GM12878 (cell line): Measurements from ENCODE around the gene PAXX. TPM values are rescaled to one million over a fixed set of nuclear protein-coding genes. Genes with fewer than 3 reads are reported as not detected.

ENCODE experiments used
- ATAC-seq: fragments of 200-7000 bp; cut with Tn5 transposase; 3 replicates; pipeline ENCODE4 v1.9.1; 2020; ENCODE audit warnings: mild to moderate bottlenecking, moderate library complexity
- BruUV-seq: library from RNA; stranded (reverse); fragments of 400-500 nt; replicated peaks from 2 replicates; lab custom pipeline; 2021; lab: Mats Ljungman, UMichigan
- CTCF ChIA-PET: fragments of 300-600 bp; sonication (Branson Sonifier 250); formaldehyde crosslinking; extraction: SDS; loops from one replicate; lab custom pipeline; 2021; ENCODE audit warnings: inconsistent platforms; lab: Yijun Ruan, JAX
- POLR2A ChIA-PET: fragments of 350-600 bp; formaldehyde crosslinking; extraction: SDS; loops from one replicate; lab custom pipeline; 2021; ENCODE audit warnings: inconsistent platforms; lab: Charles Lee
- RAD21 ChIA-PET: fragments of 300-600 bp; sonication (Branson Sonifier 250); formaldehyde crosslinking; loops from one replicate; lab custom pipeline; 2023; ENCODE audit warnings: antibody characterized with exemption; ENCODE audit not compliant: unreplicated experiment; lab: Charles Lee
- SMC1A ChIA-PET: fragments of 300-600 bp; sonication (Branson Sonifier 250); formaldehyde crosslinking; loops from one replicate; lab custom pipeline; 2023; ENCODE audit not compliant: unreplicated experiment, uncharacterized antibody; lab: Charles Lee
- DNase-seq: peaks from one replicate; pipeline ENCODE4 v3.0.0-alpha.2; 2011; ENCODE audit warnings: low read depth, low spot score
- FAIRE-seq: peaks from 3 replicates; lab custom pipeline; 2011; peaks lifted over from hg19 to GRCh38; lab: Jason Lieb, UNC
- H2AFZ ChIP-seq: 2 replicates; pipeline ENCODE4 v1.6.0; 2011; ENCODE audit warnings: low read depth, low read length, control low read depth; ENCODE audit not compliant: control insufficient read depth
- H3K27ac ChIP-seq: 2 replicates; pipeline ENCODE4 v1.5.1; 2011; ENCODE audit warnings: control low read depth; ENCODE audit not compliant: control insufficient read depth, insufficient read depth
- H3K27me3 ChIP-seq, 2 experiments: replicated peaks in 1 of 2; 2 replicates each; pipeline versions ENCODE4 v1.6.0 to v1.6.1; 2011; ENCODE audit warnings: low read length in 1 of 2; ENCODE audit not compliant: control insufficient read depth in 2 of 2, insufficient read depth in 2 of 2
- H3K36me3 ChIP-seq, 2 experiments: 2 replicates each; pipeline ENCODE4 v1.5.1; 2011; ENCODE audit warnings: low read length in 1 of 2; ENCODE audit not compliant: control insufficient read depth in 2 of 2, insufficient read depth in 2 of 2
- H3K4me1 ChIP-seq: 2 replicates; pipeline ENCODE4 v1.6.1; 2011; ENCODE audit warnings: mild to moderate bottlenecking, low read length, moderate library complexity, mixed read lengths; ENCODE audit not compliant: control insufficient read depth, insufficient read depth
- H3K4me2 ChIP-seq: 2 replicates; pipeline ENCODE4 v1.6.0; 2011; ENCODE audit warnings: control low read depth; ENCODE audit not compliant: control insufficient read depth, insufficient read depth
- H3K4me3 ChIP-seq: fragments of 200-600 bp; sonication (generic); 2 replicates; pipeline ENCODE4 v1.5.1; 2016
- H3K79me2 ChIP-seq: 2 replicates; pipeline ENCODE4 v1.6.0; 2011; ENCODE audit warnings: low read length; ENCODE audit not compliant: control insufficient read depth, insufficient read depth
- H3K9ac ChIP-seq: 2 replicates; pipeline ENCODE4 v1.8.0; 2011; ENCODE audit warnings: low read length, control low read depth, mixed read lengths; ENCODE audit not compliant: control insufficient read depth, insufficient read depth
- H3K9me3 ChIP-seq: replicated peaks from 3 replicates; pipeline ENCODE4 v1.5.1; 2011; ENCODE audit warnings: mild to moderate bottlenecking, low read length; ENCODE audit not compliant: control insufficient read depth, insufficient read depth
- H4K20me1 ChIP-seq: 2 replicates; pipeline ENCODE4 v1.6.0; 2011; ENCODE audit not compliant: control insufficient read depth, insufficient read depth
- ATF7 ChIP-seq: fragments of 450-650 bp; IDR thresholded peaks from 2 replicates; pipeline ENCODE4 v1.6.1; 2016; ENCODE audit warnings: low read depth, mild to moderate bottlenecking
- BCL3 ChIP-seq: IDR thresholded peaks from 2 replicates; pipeline ENCODE4 v1.6.1; 2011; ENCODE audit warnings: borderline replicate concordance, low read depth, mild to moderate bottlenecking, moderate library complexity, low read length; ENCODE audit not compliant: insufficient read depth, poor library complexity, severe bottlenecking
- ESRRA ChIP-seq: IDR thresholded peaks from 2 replicates; pipeline ENCODE4 v1.6.1; 2012; ENCODE audit warnings: mild to moderate bottlenecking, low read length, improper control_type of control experiment
- GABPA ChIP-seq: IDR thresholded peaks from 2 replicates; pipeline ENCODE4 v1.6.1; 2014; ENCODE audit warnings: antibody characterized with exemption, low read depth, mild to moderate bottlenecking, inconsistent platforms
- HDGF ChIP-seq: fragments of 450-650 bp; IDR thresholded peaks from 2 replicates; pipeline ENCODE4 v1.6.1; 2016; ENCODE audit warnings: antibody characterized with exemption
- KAT2A ChIP-seq: conservative IDR thresholded peaks from 2 replicates; pipeline ENCODE4 v1.6.1; 2011; ENCODE audit warnings: low read depth, low read length; ENCODE audit not compliant: control insufficient read depth
- POU2F2 ChIP-seq: IDR thresholded peaks from 3 replicates; pipeline ENCODE4 v1.6.1; 2011; ENCODE audit warnings: low read depth, mild to moderate bottlenecking, low read length, borderline replicate concordance
- RELA ChIP-seq: fragments of 450-650 bp; IDR thresholded peaks from 2 replicates; pipeline ENCODE4 v1.8.0; 2014; ENCODE audit warnings: borderline replicate concordance; ENCODE audit not compliant: partially characterized antibody
- RELB ChIP-seq: fragments of 450-650 bp; IDR thresholded peaks from 2 replicates; pipeline ENCODE4 v1.6.1; 2017; ENCODE audit warnings: low read depth, mild to moderate bottlenecking, moderate library complexity
- SIN3A ChIP-seq: IDR thresholded peaks from 2 replicates; pipeline ENCODE4 v1.6.1; 2012; ENCODE audit warnings: low read depth, low read length, improper control_type of control experiment
- SMAD5 ChIP-seq: IDR thresholded peaks from 2 replicates; pipeline ENCODE4 v1.6.1; 2016; ENCODE audit warnings: antibody characterized with exemption, low read depth
- STAT1 ChIP-seq: fragments of 450-650 bp; conservative IDR thresholded peaks from 2 replicates; pipeline ENCODE4 v1.6.1; 2014; ENCODE audit warnings: antibody characterized with exemption, mild to moderate bottlenecking
- TARDBP ChIP-seq: IDR thresholded peaks from 2 replicates; pipeline ENCODE4 v1.6.1; 2016; ENCODE audit warnings: borderline replicate concordance
- WGBS: methylation state at CpG from one replicate; pipeline ENCODE4 v1.1.6; 2016; ENCODE audit warnings: low lambda C conversion rate; ENCODE audit not compliant: insufficient replicate concordance, insufficient coverage; ENCODE audit errors: missing lambda C conversion rate; 5-methylcytosine and 5-hydroxymethylcytosine counted together
- in situ Hi-C: fragments of 300-500 bp; cut with MboI; formaldehyde crosslinking; loops from 9 replicates; pipeline ENCODE4 v1.14.3; 2018; ENCODE audit warnings: mixed read lengths
- intact Hi-C: fragments of 100-400 bp; cut with micrococcal nuclease; formaldehyde crosslinking; loops from one replicate; pipeline ENCODE4 v1.14.2; 2022; ENCODE audit not compliant: unreplicated experiment
- polyA plus RNA-seq, 11 experiments: library from polyadenylated mRNA; depleted of rRNA in 4 of 11; unstranded in 6 of 11; stranded (reverse) in 5 of 11; fragments of >200 nt; fragmentation: Nextera tagmentation in 4 of 11; fragmentation: Illumina TruSeq in 1 of 11; extraction: Ambion mirVana in 4 of 11; extraction: Trizol in 1 of 11; gene quantifications; 1 replicate in 1 of 11; 2 replicates in 10 of 11; pipeline versions ENCODE4 v1.2.1 to v1.2.3, GENCODE V29; 2011 to 2016; ENCODE audit warnings: inconsistent platforms in 2 of 11, missing spikeins in 2 of 11, low read depth in 1 of 11
- total RNA-seq, 4 experiments: library from RNA; depleted of rRNA in 3 of 4; stranded (reverse); fragments of >200 nt in 3 of 4; fragmentation: Illumina TruSeq in 1 of 4; extraction: Trizol in 1 of 4; gene quantifications; 2 replicates each; pipeline versions ENCODE4 v1.2.1 to v1.2.3, GENCODE V29; 2013 to 2021

The PAXX gene
- total and polyA plus RNA-seq, 10 of the 15 experiments (the other 5 are each of a cell fraction or from before 2014, with no cell fraction given), result 0.18 to 60.6 (median 29.5) TPM

- SMC1A ChIA-PET, result no interaction called here
Observed at GRCh38 chr9:136957461-136957860, 34.8 kb upstream of the PAXX start.

More at GRCh38 chr9:136957461-136957860, 34.8 kb upstream of the PAXX start:
- ChIA-PET CTCF (no interaction called here), RAD21 (no interaction called here), POLR2A (no interaction called here)
- no peak for FAIRE-seq
- 33% methylated on average over 1 of the region's 1 CpG for WGBS
- Histone ChIP-seq H2AFZ (no peak overlapping the region), H3K27me3 (no peaks in the 10 kb centered on the region), H3K36me3 (no peaks in the 10 kb centered on the region), H3K4me2 (no peak overlapping the region), H3K9ac (no peak overlapping the region), H3K4me1 (no peaks in the 10 kb centered on the region), H3K4me3 (no peak overlapping the region), H3K9me3 (no peaks in the 10 kb centered on the region), H3K79me2 (no peaks in the 10 kb centered on the region), H4K20me1 (no peaks in the 10 kb centered on the region), H3K27ac (no peak overlapping the region)
- intact Hi-C loops (no loop called here), in situ Hi-C loops (no loop called here)
- no peak for DNase-seq
- ATAC-seq, result no peak
- TF ChIP-seq HDGF (no peak), POU2F2 (no peak), GABPA (no peak), RELB (no peak), SMAD5 (no peak), RELA (no peak), ATF7 (no peak), SIN3A (no peak), STAT1 (no peak), TARDBP (no peak), KAT2A (no peak), ESRRA (no peak), BCL3 (no peak)
- no TSS peak for BruUV-seq
